ENCODE measurements around the gene BBS5. TPM values are rescaled to one million over a fixed set of nuclear protein-coding genes. Genes with fewer than 3 reads are reported as not detected.

The BBS5 gene
- total RNA-seq, 3 donors from 2014 or later: 3.9 to 5.3 (median 4.3) TPM

GRCh38 chr2:169546756-169547155 is 67.5 kb downstream of the BBS5 start:
- Mint-ChIP-seq H3K4me1 (ENCODE audit: low read depth) (peaks cover 3% of the 10 kb centered on the region), H3K36me3 (ENCODE audit: insufficient read depth) (peaks cover 23% of the 10 kb centered on the region), H3K4me3 (no peak overlapping the region), H3K27me3 (ENCODE audit: low read depth) (no peaks in the 10 kb centered on the region), H3K9me3 (no peaks in the 10 kb centered on the region)
- DNase-seq: no peak
- no peak for ATAC-seq

Other genes starting within 250 kb of the BBS5 start
- under 1 TPM in 1 of 3 donors, not detected in 2; 0.03 TPM for gene LRP2, start 117.0 kb upstream of the BBS5 start, total RNA-seq
- gene KLHL41, start 30.2 kb downstream of the BBS5 start, total RNA-seq: not detected
- gene FASTKD1, start 94.4 kb downstream of the BBS5 start, total RNA-seq: 10 to 100 TPM; 37.2 to 47.3 (median 42.1) TPM
- gene PPIG, start 104.9 kb downstream of the BBS5 start, total RNA-seq: 10 to 100 TPM; 55.2 to 57.8 (median 57.8) TPM
- under 1 TPM in 2 of 3 donors, not detected in 1; 0.08 to 0.43 TPM for gene CFAP210, start 214.9 kb downstream of the BBS5 start, total RNA-seq
- 1 to 10 TPM; 2.7 to 4.6 (median 3.5) TPM for gene PHOSPHO2, start 215.0 kb downstream of the BBS5 start, total RNA-seq